ENCODE data around the gene DCAF10. TPM values are rescaled to one million over a fixed set of nuclear protein-coding genes. Genes with fewer than 3 reads are reported as not detected.

Gene DCAF10
- total and polyA plus RNA-seq, 2 of the 8 experiments (the other 6 are each of a cell fraction or from before 2014, with no cell fraction given), result 7.1 to 15.0 TPM

- TF ChIP-seq SUZ12 (IDR thresholded peaks at IDR 0.05; ENCODE audit: low read length) (no peak), RAD21 (IDR thresholded peaks at IDR 0.05 in 1 of 2, conservative IDR thresholded peaks at IDR 0.05 in 1 of 2; ENCODE audit: low read depth in 2 of 2, low read length in 2 of 2) (peak; percentile 63 to 69), JUND (IDR thresholded peaks at IDR 0.05; ENCODE audit: low read length) (0 out of 2 replicates have a peak, but pooled peaks have one; percentile 62), TAF1 (IDR thresholded peaks at IDR 0.05; ENCODE audit: low read depth, low read length) (peak; percentile 55), BCL11A (IDR thresholded peaks at IDR 0.05; ENCODE audit: low read depth in 2 of 2, low read length in 2 of 2) (no peak), ATF2 (IDR thresholded peaks at IDR 0.05; ENCODE audit: low read length) (peak; percentile 87; the same call in 1 of the 2 replicates), JUN (IDR thresholded peaks at IDR 0.05; ENCODE audit: low read depth, low read length) (no peak), BRCA1 (IDR thresholded peaks at IDR 0.05; ENCODE audit: low read depth, low read length) (no peak), CBX5 (IDR thresholded peaks at IDR 0.05; ENCODE audit: low read depth, low read length) (no peak), TAF7 (optimal IDR thresholded peaks at IDR 0.05; ENCODE audit: borderline replicate concordance, low read depth, low read length) (peak; percentile 60), KDM1A (IDR thresholded peaks at IDR 0.05; ENCODE audit: borderline replicate concordance, low read length) (no peak), FOSL1 (IDR thresholded peaks at IDR 0.05; ENCODE audit: insufficient read depth, low read depth, low read length) (no peak), ASH2L (IDR thresholded peaks at IDR 0.05; ENCODE audit: low read length) (peak; percentile 84), HDAC6 (IDR thresholded peaks at IDR 0.05; ENCODE audit: low read depth, low read length) (no peak), CHD2 (IDR thresholded peaks at IDR 0.05; ENCODE audit: low read length) (peak; percentile 17; the same call in 1 of the 2 replicates), CREB1 (IDR thresholded peaks at IDR 0.05) (peak; percentile 77), CTCF (IDR thresholded peaks at IDR 0.05; ENCODE audit: control extremely low read depth in 1 of 3, insufficient read depth in 1 of 3, low read depth in 1 of 3, low read length in 3 of 3) (peak; percentile 80 to 94 (median 93)), SAP30 (IDR thresholded peaks at IDR 0.05; ENCODE audit: insufficient read depth, insufficient replicate concordance, low read length) (peak; percentile 74)
Observed at GRCh38 chr9:37903647-37904444, 103.2 kb downstream of the DCAF10 start, which contains the start of gene SLC25A51 (continued).

All from H1 (cell line).